HEK293T (cell line): Measurements from ENCODE around the gene PCED1B.

ENCODE experiments used
- ARNT ChIP-seq: fragments of 450-650 bp; IDR thresholded peaks from 2 replicates; pipeline ENCODE4 v1.6.1; 2017; ENCODE audit warnings: mild to moderate bottlenecking
- ELF4 ChIP-seq: fragments of 450-650 bp; IDR thresholded peaks from 2 replicates; pipeline ENCODE4 v1.6.1; 2017; ENCODE audit warnings: antibody characterized with exemption
- FOXA1 ChIP-seq: fragments of 450-650 bp; IDR thresholded peaks from 2 replicates; pipeline ENCODE4 v1.6.1; 2016; ENCODE audit warnings: mild to moderate bottlenecking
- PKNOX1 ChIP-seq: fragments of 450-650 bp; IDR thresholded peaks from 2 replicates; pipeline ENCODE4 v1.6.1; 2016
- SP1 ChIP-seq: fragments of 450-650 bp; IDR thresholded peaks from 2 replicates; pipeline ENCODE4 v1.6.1; 2017
- SUZ12 ChIP-seq: fragments of 450-650 bp; IDR thresholded peaks from 2 replicates; pipeline ENCODE4 v1.6.1; 2016; ENCODE audit warnings: mild to moderate bottlenecking
- ZNF384 ChIP-seq: fragments of 450-650 bp; IDR thresholded peaks from 2 replicates; pipeline ENCODE4 v1.6.1; 2016

DNA sequence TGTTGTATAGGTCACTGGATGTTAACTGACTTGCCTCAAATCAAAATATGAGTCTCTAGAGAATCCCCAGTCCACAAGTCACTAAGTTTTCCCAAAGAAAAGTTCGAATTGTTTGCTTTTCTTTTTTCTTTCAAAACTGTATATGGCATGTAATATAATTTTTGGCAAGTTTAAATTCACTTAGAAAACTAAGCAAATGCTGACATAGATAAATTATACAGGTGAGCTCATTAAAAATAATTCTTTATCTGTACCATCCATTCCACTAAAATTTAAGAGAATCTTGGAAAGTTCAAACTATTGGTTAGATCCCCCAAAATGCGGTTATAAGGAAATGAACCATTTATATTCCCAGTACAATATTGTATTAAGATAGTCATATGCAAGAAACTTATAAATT is 145.9 kb downstream of the PCED1B start:
- TF ChIP-seq ARNT (no peak), SUZ12 (no peak), ZNF384 (no peak), SP1 (no peak), ELF4 (no peak), PKNOX1 (no peak), FOXA1 (no peak)
